GM21723 (cell line): ENCODE results near the gene NAXD.
"Not testable (repeated sequence)": the region's sequence is repeated elsewhere in the genome, so short reads cannot be mapped to it uniquely, and the experiment has no call there.

Experiments used
- ATAC-seq: cut with Tn5 transposase; IDR thresholded peaks from one replicate; pipeline ENCODE4 v1.9.1; 2021; ENCODE audit warnings: mild to moderate bottlenecking, moderate library complexity; ENCODE audit not compliant: unreplicated experiment

Gene NAXD

GRCh38 chr13:110615322-110616102 lies at the start of gene NAXD:
Gene NAXD (plus strand): TSS chr13:110615545. CDS start chr13:110615602, 57 bp downstream.
- ATAC-seq, result peak; percentile 68

GRCh38 chr13:110566171-110566570 lies 49.2 kb upstream of the NAXD start:
- no peak for ATAC-seq

GRCh38 chr13:110568612-110569011 lies 46.7 kb upstream of the NAXD start:
- no peak for ATAC-seq

GRCh38 chr13:110569962-110570361 lies 45.4 kb upstream of the NAXD start:
- not testable (repeated sequence) for ATAC-seq

- no peak for ATAC-seq
These were observed 44.5 kb upstream of the NAXD start for GRCh38 chr13:110570886-110571285.

GRCh38 chr13:110571896-110572777 lies 43.2 kb upstream of the NAXD start:
- no peak for ATAC-seq

- ATAC-seq, result no peak
These were observed 42.6 kb upstream of the NAXD start for GRCh38 chr13:110572778-110573118.

- no peak for ATAC-seq
These were observed 41.2 kb upstream of the NAXD start for GRCh38 chr13:110574161-110574560.

GRCh38 chr13:110575322-110576069 lies 39.8 kb upstream of the NAXD start:
- peak; percentile 92 for ATAC-seq

- ATAC-seq, result peak; percentile 3
These were observed 39.3 kb upstream of the NAXD start for GRCh38 chr13:110576070-110576394.

- ATAC-seq, result no peak
These were observed 38.4 kb upstream of the NAXD start for GRCh38 chr13:110576736-110577476.

GRCh38 chr13:110578363-110578762 lies 37.0 kb upstream of the NAXD start:
- no peak for ATAC-seq

- ATAC-seq, result no peak
These were observed 34.5 kb upstream of the NAXD start for GRCh38 chr13:110580800-110581199.

- no peak for ATAC-seq
These were observed 33.7 kb upstream of the NAXD start for GRCh38 chr13:110581506-110582185.

- ATAC-seq, result no peak
These were observed 32.9 kb upstream of the NAXD start for GRCh38 chr13:110582421-110582954.

- no peak for ATAC-seq
These were observed 32.0 kb upstream of the NAXD start for GRCh38 chr13:110583178-110583865.

- no peak for ATAC-seq
These were observed 25.5 kb upstream of the NAXD start for GRCh38 chr13:110589793-110590390.

- no peak for ATAC-seq
These were observed 24.8 kb upstream of the NAXD start for GRCh38 chr13:110590577-110590976.

- no peak for ATAC-seq
These were observed 22.7 kb upstream of the NAXD start for GRCh38 chr13:110592665-110593064.
